ENCODE results near the gene UQCC3. TPM values are rescaled to one million over a fixed set of nuclear protein-coding genes. Genes with fewer than 3 reads are reported as not detected.

The UQCC3 gene
- total RNA-seq, 1 donor from 2014 or later, result 5.5 TPM

- DNase-seq (ENCODE audit: low spot score), result no peak
- Mint-ChIP-seq H3K9me3 (ENCODE audit: low read depth) (no peaks in the 10 kb centered on the region), H3K27ac (ENCODE audit: unreplicated experiment) (no peak overlapping the region), H3K4me3 (ENCODE audit: unreplicated experiment) (no peak overlapping the region), H3K27me3 (ENCODE audit: low read depth) (no peaks in the 10 kb centered on the region), H3K4me1 (ENCODE audit: low read depth) (peaks cover 12% of the 10 kb centered on the region), H3K36me3 (ENCODE audit: low read depth) (no peaks in the 10 kb centered on the region)
- TF ChIP-seq CTCF (IDR thresholded peaks at IDR 0.05), result no peak
Observed at GRCh38 chr11:62656796-62657429, 14.6 kb upstream of the UQCC3 start.

GRCh38 chr11:62664405-62665074 is 6.9 kb upstream of the UQCC3 start:
- DNase-seq (ENCODE audit: low spot score), result no peak
- Mint-ChIP-seq H3K4me1 (ENCODE audit: low read depth) (peaks cover 26% of the 10 kb centered on the region), H3K27ac (ENCODE audit: unreplicated experiment) (peak overlapping the region; percentile 93), H3K36me3 (ENCODE audit: low read depth) (peaks cover 7% of the 10 kb centered on the region), H3K9me3 (ENCODE audit: low read depth) (no peaks in the 10 kb centered on the region), H3K27me3 (ENCODE audit: low read depth) (no peaks in the 10 kb centered on the region), H3K4me3 (ENCODE audit: unreplicated experiment) (peak overlapping the region; percentile 94)
- TF ChIP-seq CTCF (IDR thresholded peaks at IDR 0.05), result no peak

- Mint-ChIP-seq H3K4me3 (ENCODE audit: unreplicated experiment) (peak within 1 kb of the TSS; percentile 94), H3K4me1 (ENCODE audit: low read depth) (peaks cover 31% of the 10 kb centered on the region), H3K27ac (ENCODE audit: unreplicated experiment) (peak within 1 kb of the TSS; percentile 93), H3K9me3 (ENCODE audit: low read depth) (no peaks in the 10 kb centered on the region), H3K27me3 (ENCODE audit: low read depth) (no peaks in the 10 kb centered on the region), H3K36me3 (ENCODE audit: low read depth) (peaks cover 7% of the 10 kb centered on the region)
- no peak for TF ChIP-seq CTCF (IDR thresholded peaks at IDR 0.05)
- DNase-seq (ENCODE audit: low spot score), result peak; percentile 98
Observed at GRCh38 chr11:62665075-62665598, 6.3 kb upstream of the UQCC3 start, which contains the start of the genes C11orf98 and CSKMT. C11orf98 (minus strand) TSS chr11:62665210; CDS start chr11:62665169, 41 bp downstream. CSKMT (plus strand) TSS chr11:62665312; CDS start chr11:62665880, 568 bp downstream.

GRCh38 chr11:62665599-62666258 is 5.7 kb upstream of the UQCC3 start:
- no peaks in the 10 kb centered on the region for H3K27me3 Mint-ChIP-seq (ENCODE audit: low read depth)
- peak overlapping the region; percentile 93 for H3K27ac Mint-ChIP-seq (ENCODE audit: unreplicated experiment)
- H3K36me3 Mint-ChIP-seq (ENCODE audit: low read depth), result peaks cover 7% of the 10 kb centered on the region
- peaks cover 36% of the 10 kb centered on the region for H3K4me1 Mint-ChIP-seq (ENCODE audit: low read depth)
- H3K9me3 Mint-ChIP-seq (ENCODE audit: low read depth), result no peaks in the 10 kb centered on the region
- no peak for TF ChIP-seq CTCF (IDR thresholded peaks at IDR 0.05)
- peak overlapping the region; percentile 94 for H3K4me3 Mint-ChIP-seq (ENCODE audit: unreplicated experiment)
- DNase-seq (ENCODE audit: low spot score), result no peak
